GM20431 (cell line): ENCODE measurements around the gene BBS9.
"Not testable (repeated sequence)": the region's sequence is repeated elsewhere in the genome, so short reads cannot be mapped to it uniquely, and the experiment has no call there.

Source experiments
- in situ Hi-C: fragments of 300-500 bp; cut with MseI, MboI; formaldehyde crosslinking; loops from one replicate; pipeline ENCODE4 v1.15.0; 2020; ENCODE audit warnings: low sequenced_read_pairs; ENCODE audit not compliant: unreplicated experiment

Gene BBS9

GRCh38 chr7:33128990-33129805 lies at the start of gene BBS9:
BBS9 (plus strand) TSS chr7:33129564; CDS start chr7:33146253, 16,689 bp downstream.
- in situ Hi-C loops, result no loop called here

GRCh38 chr7:33079763-33080690 lies 49.3 kb upstream of the BBS9 start:
- in situ Hi-C loops, result no loop called here

DNA sequence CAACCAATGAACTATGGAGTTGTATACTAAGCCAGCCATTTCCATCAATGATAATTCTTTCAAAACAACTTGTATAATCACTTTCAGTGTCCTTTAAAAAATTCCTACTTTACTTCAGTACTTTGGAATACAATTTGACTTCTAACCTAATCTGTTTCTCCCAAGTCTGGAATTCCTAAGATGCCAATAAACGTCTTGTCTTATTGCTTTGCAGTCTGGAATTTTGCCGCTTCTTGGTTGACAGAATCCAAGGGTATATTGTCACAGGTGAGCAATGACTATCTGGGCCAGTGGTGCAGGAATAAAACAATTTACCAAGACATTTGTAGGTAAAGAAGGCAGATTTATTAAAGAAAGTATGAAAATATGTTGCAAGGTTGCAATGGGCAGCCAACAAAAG lies 42.0 kb upstream of the BBS9 start:
- in situ Hi-C loops, result no loop called here

GRCh38 chr7:33087858-33088257 lies 41.5 kb upstream of the BBS9 start:
- in situ Hi-C loops, result no loop called here

- in situ Hi-C loops, result no loop called here
Observed at GRCh38 chr7:33089142-33089541, 40.2 kb upstream of the BBS9 start.

- in situ Hi-C loops, result no loop called here
Observed at GRCh38 chr7:33091111-33091531, 38.2 kb upstream of the BBS9 start.

DNA sequence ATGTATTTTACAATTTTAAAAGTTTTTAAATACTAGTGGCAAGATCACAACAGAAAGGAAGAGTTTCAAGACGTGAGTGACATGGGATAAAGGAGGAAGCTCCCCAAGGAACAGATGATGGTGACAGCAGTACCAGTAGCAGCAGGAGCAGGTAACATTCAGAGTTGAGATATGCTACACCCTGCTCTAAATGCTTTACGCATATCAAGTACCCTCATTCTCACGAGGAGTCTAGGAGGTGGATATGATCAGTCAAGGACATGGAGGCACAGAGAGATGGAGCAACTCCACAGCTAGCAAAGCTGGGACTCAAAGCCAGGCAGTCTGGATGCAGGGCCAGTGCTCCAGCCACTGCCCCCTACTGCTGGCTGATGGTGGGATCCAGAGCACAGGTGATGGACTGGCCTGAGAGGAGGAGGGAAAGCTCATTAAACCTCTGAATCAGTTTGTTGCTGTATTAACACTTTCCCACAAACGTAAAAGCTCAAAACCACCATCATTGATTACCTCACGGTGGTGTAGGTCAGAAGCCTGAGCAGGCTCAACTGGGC lies 37.6 kb upstream of the BBS9 start:
- in situ Hi-C loops, result no loop called here

GRCh38 chr7:33093266-33093665 lies 36.1 kb upstream of the BBS9 start:
- in situ Hi-C loops, result no loop called here

- in situ Hi-C loops, result not testable (repeated sequence)
Observed at GRCh38 chr7:33094745-33095275, 34.6 kb upstream of the BBS9 start.

- in situ Hi-C loops, result no loop called here
Observed at GRCh38 chr7:33099154-33099940, 30.0 kb upstream of the BBS9 start.

- in situ Hi-C loops, result no loop called here
Observed at GRCh38 chr7:33100770-33101169, 28.6 kb upstream of the BBS9 start.

- in situ Hi-C loops, result no loop called here
Observed at GRCh38 chr7:33101906-33102305, 27.5 kb upstream of the BBS9 start.

DNA sequence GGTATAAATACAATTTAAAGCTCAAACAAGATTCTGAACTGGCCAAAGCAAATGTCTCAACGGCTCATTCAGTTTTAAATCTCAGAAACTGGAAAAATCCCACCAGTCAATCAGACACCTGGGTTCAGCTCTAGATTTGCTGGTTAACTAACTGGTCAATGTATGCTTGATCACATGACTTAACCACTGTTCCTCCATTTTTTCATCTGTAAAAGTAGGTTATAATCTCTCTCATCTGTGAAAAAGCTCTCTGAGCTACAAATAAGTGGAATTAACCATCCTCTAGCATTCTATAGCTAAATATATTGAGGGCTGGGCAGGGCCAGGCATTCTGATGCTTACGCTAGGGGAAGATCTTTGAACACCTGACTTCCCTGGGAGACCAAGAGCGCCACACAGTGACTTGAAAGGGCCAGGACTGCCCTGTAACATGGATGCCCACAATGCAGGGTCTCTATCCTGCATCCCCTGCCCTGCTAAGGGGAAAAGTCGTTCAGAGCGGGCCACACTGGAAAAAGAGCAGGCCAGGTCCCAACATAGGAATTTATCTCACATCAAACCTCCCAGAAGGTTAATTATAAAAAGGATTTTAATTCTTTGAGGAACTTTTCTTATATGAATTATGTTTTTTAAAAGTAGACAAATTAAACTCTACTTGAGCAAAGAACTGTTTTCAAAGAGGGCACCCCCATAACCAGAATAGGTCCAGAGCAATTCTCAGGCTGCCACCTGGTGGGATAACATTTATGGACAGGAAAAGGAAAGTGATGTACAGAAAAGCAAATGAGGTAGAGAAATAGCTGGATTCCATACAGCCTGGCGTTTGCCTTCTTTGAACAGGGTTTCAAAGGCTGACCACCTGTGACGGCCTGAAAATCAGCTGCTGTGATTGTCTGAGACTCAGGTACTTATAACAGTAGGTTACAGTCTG lies 22.0 kb upstream of the BBS9 start:
- in situ Hi-C loops, result no loop called here

DNA sequence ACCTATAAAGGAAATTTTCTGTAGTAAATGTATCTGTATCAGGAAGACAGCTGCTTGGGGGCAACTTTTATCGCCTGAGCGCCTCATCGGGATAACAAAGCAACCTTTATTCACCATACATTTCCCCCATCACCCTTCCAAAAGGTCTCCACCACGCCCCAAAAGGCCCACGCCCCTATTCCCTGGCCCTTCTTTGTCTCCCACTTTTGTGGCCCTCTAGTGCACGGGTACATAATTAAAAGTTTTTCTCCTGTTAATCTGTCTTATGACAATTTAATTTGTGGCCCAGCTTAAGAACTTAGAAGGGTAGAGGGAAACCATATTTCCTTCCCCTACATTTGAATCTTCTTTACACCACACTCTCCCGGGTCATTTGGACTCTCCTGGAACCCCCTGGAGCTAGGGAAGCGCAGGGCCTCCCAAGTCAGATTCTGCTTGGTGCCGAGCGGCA lies 20.8 kb upstream of the BBS9 start:
- in situ Hi-C loops, result no loop called here

DNA sequence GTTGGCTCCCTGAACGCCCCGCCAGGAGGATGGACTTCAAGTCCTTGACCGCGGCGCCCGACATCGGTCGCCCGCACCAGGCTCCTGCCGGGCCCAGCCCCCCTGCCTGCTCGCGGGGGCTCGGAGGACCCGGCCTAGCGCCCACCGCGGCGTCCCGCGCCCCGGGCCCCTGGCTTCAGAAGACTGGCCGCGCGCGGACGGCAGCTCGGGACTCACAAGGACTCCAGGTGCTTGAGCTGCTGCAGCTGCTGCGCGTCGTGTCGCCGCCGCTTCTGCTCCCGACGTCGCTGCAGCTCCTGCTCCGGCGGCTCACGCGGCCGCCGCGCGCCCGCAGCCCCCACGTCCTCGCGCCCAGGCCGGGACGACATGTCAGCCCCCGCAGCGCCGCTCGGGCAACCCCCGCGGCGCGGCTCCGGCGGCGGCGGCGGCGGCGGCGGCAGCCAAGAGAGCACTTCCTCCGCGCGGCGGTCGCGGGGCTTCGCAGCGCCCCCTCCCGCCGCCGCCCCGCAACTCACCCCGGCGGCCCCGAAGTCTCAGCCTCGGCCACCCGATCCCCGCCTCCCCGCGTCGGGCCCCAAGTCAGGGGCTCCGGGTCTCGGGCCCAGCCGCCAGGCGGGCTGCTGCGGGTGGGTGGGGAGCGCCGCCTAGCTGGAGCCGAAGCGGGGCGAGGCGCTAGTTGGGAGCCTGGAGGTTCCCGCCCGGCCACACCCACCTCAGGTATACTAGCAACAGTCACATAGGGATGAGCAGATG lies 20.2 kb upstream of the BBS9 start, which contains the start of gene RP9:
RP9 (minus strand) TSS at position 400 of the 753 bp plus-strand sequence; CDS start at position 368, 32 bp downstream.
- in situ Hi-C loops, result no loop called here

DNA sequence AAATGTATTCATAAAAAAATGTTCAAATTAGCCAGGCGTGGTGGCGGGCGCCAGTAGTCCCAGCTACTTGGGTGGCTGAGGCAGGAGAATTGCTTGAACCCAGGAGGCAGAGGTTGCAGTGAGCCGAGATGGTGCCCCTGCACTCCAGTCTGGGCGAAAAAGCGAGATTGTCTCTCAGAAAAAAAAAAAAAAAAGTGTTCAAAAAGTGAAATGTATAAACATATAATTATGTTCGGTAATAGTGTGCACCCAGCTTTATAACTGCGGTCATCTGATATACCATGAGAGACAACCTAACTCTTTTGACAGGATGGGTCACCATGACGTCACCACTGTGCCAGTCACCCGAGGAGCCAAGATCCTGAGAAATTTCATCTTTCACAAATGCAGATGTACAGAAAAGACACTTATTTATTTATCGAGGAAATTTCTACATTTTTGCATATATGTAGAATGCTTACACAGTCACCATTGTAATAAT lies 19.6 kb upstream of the BBS9 start:
- in situ Hi-C loops, result no loop called here

GRCh38 chr7:33111614-33112013 lies 17.8 kb upstream of the BBS9 start:
- in situ Hi-C loops, result no loop called here

DNA sequence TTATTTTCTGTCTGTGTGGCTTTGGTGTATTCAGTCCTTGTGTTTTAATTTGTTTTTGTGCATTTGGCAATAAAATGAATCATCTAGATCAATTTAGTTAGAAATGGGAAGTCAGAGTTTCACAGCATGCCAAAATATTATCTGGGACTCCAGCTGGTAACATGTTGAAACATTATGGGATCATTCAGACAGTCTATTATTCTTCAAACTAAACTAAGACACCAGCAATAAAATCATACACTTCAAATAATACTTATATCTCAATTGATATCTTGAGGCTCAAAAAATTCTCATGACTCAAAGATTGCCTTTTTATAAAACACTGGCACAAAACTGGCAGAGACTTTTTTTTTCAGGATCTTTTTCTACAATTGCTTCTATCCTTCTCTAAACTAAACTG lies 14.4 kb upstream of the BBS9 start:
- in situ Hi-C loops, result no loop called here
